Kidney epithelial cell (primary cell): ENCODE data around the gene UFSP2. TPM values are rescaled to one million over a fixed set of nuclear protein-coding genes. Genes with fewer than 3 reads are reported as not detected.

Experiments used
- DNase-seq: peaks from one replicate; pipeline ENCODE4 v3.0.0-alpha.2; 2010; ENCODE audit warnings: low read depth
- H3K27me3 ChIP-seq: 2 replicates; pipeline ENCODE4 v1.6.0; 2011; ENCODE audit warnings: low read length; ENCODE audit not compliant: control insufficient read depth, insufficient read depth
- H3K36me3 ChIP-seq: 2 replicates; pipeline ENCODE4 v1.5.1; 2011; ENCODE audit warnings: low read length; ENCODE audit not compliant: control insufficient read depth, insufficient read depth
- H3K4me3 ChIP-seq: 2 replicates; pipeline ENCODE4 v1.5.1; 2011; ENCODE audit warnings: low read depth, mild to moderate bottlenecking, control low read depth, low read length
- total RNA-seq: library from RNA; depleted of rRNA; stranded (reverse); fragments of >200 nt; gene quantifications from 2 replicates; pipeline ENCODE4 v1.2.3, GENCODE V29; 2015
- TF ChIP-seq, protein P1 (sequence below): IDR thresholded peaks from 2 replicates; pipeline ENCODE4 v1.5.1; 2011; ENCODE audit warnings: mild to moderate bottlenecking, moderate library complexity, low read length, control low read depth, inconsistent platforms; ENCODE audit not compliant: insufficient read depth, poor library complexity, severe bottlenecking

UFSP2 gene
- total RNA-seq, 1 donor from 2014 or later, result 37.9 TPM

DNA sequence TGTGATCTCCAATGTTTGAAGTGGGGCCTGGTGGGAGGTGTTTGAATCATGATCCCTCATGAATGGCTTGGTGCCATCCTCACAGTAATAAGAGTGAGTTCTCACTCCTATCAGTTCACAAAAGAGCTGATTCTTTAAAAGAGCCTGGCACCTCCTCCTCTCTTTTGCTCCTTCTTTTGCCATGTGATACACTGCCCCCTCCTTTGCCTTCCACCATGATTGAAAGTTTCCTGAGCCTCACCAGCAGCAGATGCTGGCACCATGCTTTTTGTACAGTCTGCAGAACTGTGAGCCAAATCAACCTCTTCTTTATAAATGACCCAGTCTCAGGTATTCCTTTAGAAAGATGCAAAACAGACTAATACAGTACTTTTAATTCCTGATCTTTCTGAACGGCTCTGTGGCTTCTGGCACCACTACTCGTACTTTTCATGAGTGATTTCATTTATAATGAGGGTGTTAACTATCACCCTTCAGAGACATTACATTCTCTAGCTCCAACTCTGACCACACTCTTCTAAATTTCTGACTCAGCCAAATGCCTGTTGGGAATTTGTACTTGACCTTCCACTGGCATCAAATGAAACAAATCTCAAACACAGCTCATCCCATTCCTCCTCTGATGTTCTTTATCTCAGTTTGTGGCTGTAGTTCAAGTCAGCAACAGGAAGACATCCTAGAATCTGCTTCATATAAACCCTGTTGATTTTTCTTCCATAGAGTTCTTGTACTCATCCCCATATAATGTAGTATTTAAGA lies 4.2 kb downstream of the UFSP2 start:
- Histone ChIP-seq H3K36me3 (no peaks in the 10 kb centered on the region), H3K4me3 (no peak overlapping the region), H3K27me3 (no peaks in the 10 kb centered on the region)
- TF ChIP-seq, protein P1, sequence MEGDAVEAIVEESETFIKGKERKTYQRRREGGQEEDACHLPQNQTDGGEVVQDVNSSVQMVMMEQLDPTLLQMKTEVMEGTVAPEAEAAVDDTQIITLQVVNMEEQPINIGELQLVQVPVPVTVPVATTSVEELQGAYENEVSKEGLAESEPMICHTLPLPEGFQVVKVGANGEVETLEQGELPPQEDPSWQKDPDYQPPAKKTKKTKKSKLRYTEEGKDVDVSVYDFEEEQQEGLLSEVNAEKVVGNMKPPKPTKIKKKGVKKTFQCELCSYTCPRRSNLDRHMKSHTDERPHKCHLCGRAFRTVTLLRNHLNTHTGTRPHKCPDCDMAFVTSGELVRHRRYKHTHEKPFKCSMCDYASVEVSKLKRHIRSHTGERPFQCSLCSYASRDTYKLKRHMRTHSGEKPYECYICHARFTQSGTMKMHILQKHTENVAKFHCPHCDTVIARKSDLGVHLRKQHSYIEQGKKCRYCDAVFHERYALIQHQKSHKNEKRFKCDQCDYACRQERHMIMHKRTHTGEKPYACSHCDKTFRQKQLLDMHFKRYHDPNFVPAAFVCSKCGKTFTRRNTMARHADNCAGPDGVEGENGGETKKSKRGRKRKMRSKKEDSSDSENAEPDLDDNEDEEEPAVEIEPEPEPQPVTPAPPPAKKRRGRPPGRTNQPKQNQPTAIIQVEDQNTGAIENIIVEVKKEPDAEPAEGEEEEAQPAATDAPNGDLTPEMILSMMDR, result no peak
- no peak for DNase-seq

DNA sequence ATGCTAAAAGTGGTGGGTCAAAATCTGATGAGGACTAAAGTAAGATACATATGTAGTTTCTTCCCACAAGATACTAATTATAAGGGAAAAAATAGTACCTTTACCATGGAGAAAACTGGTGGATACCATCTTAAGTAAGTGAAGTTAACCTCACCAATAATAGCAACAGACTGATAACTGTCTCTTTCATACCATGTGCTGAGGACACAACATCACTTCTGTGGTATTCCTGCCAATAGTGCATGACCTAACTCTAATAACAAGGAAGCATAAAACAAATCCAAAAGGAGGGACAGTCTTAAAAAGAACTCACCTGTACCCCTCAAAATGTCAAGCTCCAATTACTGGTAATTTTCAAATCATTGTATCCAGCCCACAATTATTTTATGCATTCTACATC lies 8.8 kb downstream of the UFSP2 start:
- DNase-seq, result no peak
- H3K27me3 ChIP-seq, result no peaks in the 10 kb centered on the region
- no peak overlapping the region for H3K4me3 ChIP-seq
- TF ChIP-seq, protein P1, result no peak
- no peaks in the 10 kb centered on the region for H3K36me3 ChIP-seq

DNA sequence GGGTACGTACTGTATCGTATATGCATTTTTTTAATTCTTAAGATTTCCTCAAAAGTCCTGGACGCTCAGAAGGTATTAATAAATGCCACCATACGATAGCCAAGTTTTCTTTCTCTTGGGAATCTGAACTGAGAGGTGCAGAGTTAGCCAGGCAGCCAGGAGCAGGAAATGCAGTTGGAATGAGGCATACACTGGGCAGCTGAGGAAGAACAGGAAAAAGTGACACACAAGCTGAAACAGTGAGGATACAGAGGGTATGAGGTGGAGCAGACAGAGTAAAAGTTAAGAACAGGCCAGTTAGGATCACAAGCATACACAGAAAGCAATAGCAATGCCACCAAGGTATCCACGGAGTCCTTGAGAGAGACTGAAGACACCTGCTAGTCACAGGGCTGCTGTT lies 13.4 kb downstream of the UFSP2 start:
- TF ChIP-seq, protein P1, result no peak
- no peaks in the 10 kb centered on the region for H3K27me3 ChIP-seq
- no peaks in the 10 kb centered on the region for H3K36me3 ChIP-seq
- DNase-seq, result no peak
- H3K4me3 ChIP-seq, result no peak overlapping the region

DNA sequence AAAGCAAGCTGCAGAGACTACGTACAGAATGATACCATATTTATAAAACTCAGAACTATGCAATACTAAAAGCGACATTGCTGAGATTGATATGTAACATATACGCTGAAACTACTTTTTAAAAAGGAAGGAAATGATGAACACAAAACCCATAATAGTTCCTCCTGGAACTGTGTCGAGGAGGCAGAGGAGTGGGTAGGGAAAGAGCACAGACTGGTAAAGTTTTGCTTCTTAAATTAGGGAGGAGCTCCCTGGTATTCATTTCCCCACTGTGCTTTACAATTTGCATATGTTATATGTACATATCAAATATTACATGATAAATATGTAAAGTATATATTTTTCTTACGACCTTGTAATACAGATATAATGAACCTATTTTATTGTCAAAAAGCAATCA lies 13.9 kb downstream of the UFSP2 start:
- DNase-seq, result no peak
- H3K4me3 ChIP-seq, result no peak overlapping the region
- no peaks in the 10 kb centered on the region for H3K27me3 ChIP-seq
- TF ChIP-seq, protein P1, result no peak
- H3K36me3 ChIP-seq, result no peaks in the 10 kb centered on the region

DNA sequence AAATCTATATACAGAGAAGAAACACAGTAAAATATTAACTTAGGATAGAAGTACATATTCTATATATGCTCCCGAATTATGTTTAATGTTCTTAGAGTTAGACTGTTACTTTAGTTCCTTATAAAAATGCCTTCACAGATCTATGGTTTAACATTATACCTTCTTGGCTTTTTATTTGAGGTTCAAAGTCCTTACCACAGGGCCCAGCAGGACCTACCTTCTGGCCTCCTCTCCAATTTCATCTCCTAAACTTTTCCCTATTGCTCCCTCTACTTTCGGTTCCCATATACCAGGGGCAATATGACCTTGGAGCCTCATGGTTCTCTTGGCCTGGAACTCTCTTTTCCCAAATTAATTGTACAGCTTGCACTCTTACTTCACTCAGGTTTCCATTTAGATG lies 17.3 kb downstream of the UFSP2 start:
- H3K4me3 ChIP-seq, result no peak overlapping the region
- no peaks in the 10 kb centered on the region for H3K36me3 ChIP-seq
- DNase-seq, result no peak
- TF ChIP-seq, protein P1, result no peak
- H3K27me3 ChIP-seq, result no peaks in the 10 kb centered on the region
